Esophagus muscularis mucosa (tissue), 4 donors: ENCODE measurements around the gene SDK2.

Source experiments
- EP300 ChIP-seq: sonication (generic); formaldehyde crosslinking; IDR thresholded peaks from one replicate; pipeline ENCODE4 v1.6.1; 2017; ENCODE audit warnings: antibody characterized with exemption
- POLR2A ChIP-seq: fragments of 450-650 bp; IDR thresholded peaks from one replicate; pipeline ENCODE4 v1.6.1; 2017; ENCODE audit warnings: antibody characterized with exemption, moderate library complexity, mild to moderate bottlenecking, low read depth
- POLR2AphosphoS5 ChIP-seq, 2 donors: sonication (generic); formaldehyde crosslinking; IDR thresholded peaks; one replicate each; pipeline ENCODE4 v1.6.1; 2017; ENCODE audit warnings: antibody characterized with exemption in 2 of 2
- TF ChIP-seq, protein P1 (sequence below), 3 experiments: fragments of 200-600 bp in 2 of 3; fragments of 450-650 bp in 1 of 3; sonication (generic) in 2 of 3; IDR thresholded peaks; one replicate each; pipeline ENCODE4 v1.5.1; 2017 to 2019; ENCODE audit warnings: antibody characterized with exemption in 3 of 3, mild to moderate bottlenecking in 2 of 3, moderate library complexity in 1 of 3

DNA sequence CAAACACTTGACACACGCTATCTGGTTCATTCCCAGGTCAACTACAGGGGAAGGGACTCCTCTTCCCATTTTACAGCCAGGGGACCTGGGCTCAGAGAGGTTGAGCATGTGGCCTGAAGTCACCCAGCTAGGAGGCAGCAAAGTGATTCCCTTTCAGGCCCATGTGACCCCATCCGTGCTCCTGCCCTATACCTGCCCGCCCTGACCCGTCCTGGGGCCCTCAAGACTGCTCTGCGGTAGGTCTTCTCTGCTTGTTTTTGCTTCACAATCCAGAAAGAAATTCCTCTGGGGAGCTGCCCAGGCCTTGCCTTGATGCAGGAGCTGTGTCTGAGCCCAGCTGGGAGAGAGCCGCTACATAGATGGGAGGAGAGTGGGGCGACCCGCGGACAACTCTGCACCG, 161.4 kb downstream of the SDK2 start:
- TF ChIP-seq, protein P1, sequence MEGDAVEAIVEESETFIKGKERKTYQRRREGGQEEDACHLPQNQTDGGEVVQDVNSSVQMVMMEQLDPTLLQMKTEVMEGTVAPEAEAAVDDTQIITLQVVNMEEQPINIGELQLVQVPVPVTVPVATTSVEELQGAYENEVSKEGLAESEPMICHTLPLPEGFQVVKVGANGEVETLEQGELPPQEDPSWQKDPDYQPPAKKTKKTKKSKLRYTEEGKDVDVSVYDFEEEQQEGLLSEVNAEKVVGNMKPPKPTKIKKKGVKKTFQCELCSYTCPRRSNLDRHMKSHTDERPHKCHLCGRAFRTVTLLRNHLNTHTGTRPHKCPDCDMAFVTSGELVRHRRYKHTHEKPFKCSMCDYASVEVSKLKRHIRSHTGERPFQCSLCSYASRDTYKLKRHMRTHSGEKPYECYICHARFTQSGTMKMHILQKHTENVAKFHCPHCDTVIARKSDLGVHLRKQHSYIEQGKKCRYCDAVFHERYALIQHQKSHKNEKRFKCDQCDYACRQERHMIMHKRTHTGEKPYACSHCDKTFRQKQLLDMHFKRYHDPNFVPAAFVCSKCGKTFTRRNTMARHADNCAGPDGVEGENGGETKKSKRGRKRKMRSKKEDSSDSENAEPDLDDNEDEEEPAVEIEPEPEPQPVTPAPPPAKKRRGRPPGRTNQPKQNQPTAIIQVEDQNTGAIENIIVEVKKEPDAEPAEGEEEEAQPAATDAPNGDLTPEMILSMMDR (IDR thresholded peaks at IDR 0.05) = no peak
- no peak for TF ChIP-seq EP300
- no peak for TF ChIP-seq POLR2A
- no peak for TF ChIP-seq POLR2AphosphoS5 (IDR thresholded peaks at IDR 0.05)
